Thymus (tissue), 11 donors: Measurements from ENCODE around the gene HSPBAP1. TPM values are rescaled to one million over a fixed set of nuclear protein-coding genes. Genes with fewer than 3 reads are reported as not detected.

ENCODE experiments used
- DNase-seq, 9 donors: peaks; one replicate each; pipeline ENCODE4 v3.0.0-alpha.2; 2013; ENCODE audit warnings: low spot score in 9 of 9, low read depth in 6 of 9, missing footprints in 1 of 9
- H3K27ac ChIP-seq, 2 donors: one replicate each; pipeline ENCODE4 v1.5.1; 2013; ENCODE audit warnings: control low read depth in 1 of 2, low read depth in 1 of 2, low read length in 1 of 2, mild to moderate bottlenecking in 1 of 2, moderate library complexity in 1 of 2
- H3K27me3 ChIP-seq, 2 donors: one replicate each; pipeline ENCODE4 v1.5.1; 2013; ENCODE audit warnings: low read length in 1 of 2; ENCODE audit not compliant: control insufficient read depth in 2 of 2, insufficient read depth in 1 of 2
- H3K36me3 ChIP-seq, 2 donors: one replicate each; pipeline ENCODE4 v1.5.1; 2013; ENCODE audit warnings: low read length in 1 of 2, mild to moderate bottlenecking in 1 of 2, moderate library complexity in 1 of 2; ENCODE audit not compliant: control insufficient read depth in 2 of 2, insufficient read depth in 2 of 2
- H3K4me1 ChIP-seq, 2 donors: one replicate each; pipeline ENCODE4 v1.5.1; 2013; ENCODE audit warnings: low read length in 2 of 2; ENCODE audit not compliant: control insufficient read depth in 2 of 2, insufficient read depth in 2 of 2
- H3K4me3 ChIP-seq, 2 donors: one replicate each; pipeline ENCODE4 v1.5.1; 2013; ENCODE audit warnings: low read length in 2 of 2, control low read depth in 1 of 2, mild to moderate bottlenecking in 1 of 2
- H3K9me3 ChIP-seq, 2 donors: one replicate each; pipeline ENCODE4 v1.5.1; 2013; ENCODE audit warnings: low read length in 1 of 2, mild to moderate bottlenecking in 1 of 2; ENCODE audit not compliant: control insufficient read depth in 2 of 2, insufficient read depth in 1 of 2
- WGBS: extraction: QIAGEN DNeasy Blood & Tissue Kit; methylation state at CpG from one replicate; pipeline ENCODE4 v1.1.7; 2013; 5-methylcytosine and 5-hydroxymethylcytosine counted together
- polyA plus RNA-seq: library from polyadenylated mRNA; stranded (reverse); fragments of 200-250 nt; gene quantifications from one replicate; pipeline ENCODE4 v1.2.3, GENCODE V29; 2013
- total RNA-seq: library from RNA; stranded (reverse); fragments of 120-200 nt; gene quantifications from one replicate; pipeline ENCODE4 v1.2.4, GENCODE V29; 2013
- donor health status: healthy.

Gene HSPBAP1
- total and polyA plus RNA-seq, 2 donors, result 13.0 to 37.7 TPM

GRCh38 chr3:122730240-122730639, 63.4 kb downstream of the HSPBAP1 start:
- Histone ChIP-seq H3K27me3 (no peaks in the 10 kb centered on the region), H3K27ac (no peak overlapping the region), H3K4me1 (no peaks in the 10 kb centered on the region), H3K4me3 (no peak overlapping the region), H3K9me3 (peaks cover 0 to 9% of the 10 kb centered on the region in 2 donors), H3K36me3 (peaks cover 10 to 14% of the 10 kb centered on the region in 2 donors)
- no peak for DNase-seq
- WGBS, result 90% methylated on average over 4 of the region's 4 CpGs

- H3K9me3 ChIP-seq, result peaks cover 0 to 12% of the 10 kb centered on the region in 2 donors
- H3K36me3 ChIP-seq, result peaks cover 10 to 14% of the 10 kb centered on the region in 2 donors
- H3K27ac ChIP-seq, result no peak overlapping the region
- no peaks in the 10 kb centered on the region for H3K4me1 ChIP-seq
- 97% methylated on average over 8 of the region's 8 CpGs for WGBS
- no peak for DNase-seq
- no peaks in the 10 kb centered on the region for H3K27me3 ChIP-seq
- no peak overlapping the region for H3K4me3 ChIP-seq
These were observed 64.7 kb downstream of the HSPBAP1 start for GRCh38 chr3:122728756-122729514.

GRCh38 chr3:122728186-122728585, 65.4 kb downstream of the HSPBAP1 start:
- H3K4me1 ChIP-seq, result no peaks in the 10 kb centered on the region
- H3K9me3 ChIP-seq, result peaks cover 0 to 7% of the 10 kb centered on the region in 2 donors
- H3K27me3 ChIP-seq, result no peaks in the 10 kb centered on the region
- H3K4me3 ChIP-seq, result no peak overlapping the region
- DNase-seq, result no peak
- H3K27ac ChIP-seq, result no peak overlapping the region
- 97% methylated on average over 3 of the region's 3 CpGs for WGBS
- peaks cover 10 to 14% of the 10 kb centered on the region in 2 donors for H3K36me3 ChIP-seq

- WGBS, result 94% methylated on average over 9 of the region's 9 CpGs
These were observed 65.9 kb downstream of the HSPBAP1 start for GRCh38 chr3:122727766-122728165.

GRCh38 chr3:122727294-122727693, 66.3 kb downstream of the HSPBAP1 start:
- no peak for DNase-seq
- Histone ChIP-seq H3K4me3 (no peak overlapping the region), H3K9me3 (peaks cover 0 to 4% of the 10 kb centered on the region in 2 donors), H3K27ac (no peak overlapping the region), H3K4me1 (no peaks in the 10 kb centered on the region), H3K27me3 (no peaks in the 10 kb centered on the region), H3K36me3 (peaks cover 14% of the 10 kb centered on the region in 2 donors)
- 94% methylated on average over 3 of the region's 3 CpGs for WGBS

More at GRCh38 chr3:122727766-122728165, 65.9 kb downstream of the HSPBAP1 start:
- H3K4me3 ChIP-seq, result no peak overlapping the region
- no peaks in the 10 kb centered on the region for H3K27me3 ChIP-seq
- H3K36me3 ChIP-seq, result peaks cover 10 to 14% of the 10 kb centered on the region in 2 donors
- H3K9me3 ChIP-seq, result peaks cover 0 to 7% of the 10 kb centered on the region in 2 donors
- H3K4me1 ChIP-seq, result no peaks in the 10 kb centered on the region
- DNase-seq, result no peak
- H3K27ac ChIP-seq, result no peak overlapping the region

GRCh38 chr3:122725106-122725505, 68.5 kb downstream of the HSPBAP1 start:
- WGBS, result 98% methylated on average over 20 of the region's 20 CpGs
- Histone ChIP-seq H3K36me3 (peaks cover 8 to 14% of the 10 kb centered on the region in 2 donors), H3K9me3 (peaks cover 0 to 4% of the 10 kb centered on the region in 2 donors), H3K27ac (no peak overlapping the region), H3K4me1 (no peaks in the 10 kb centered on the region), H3K27me3 (no peaks in the 10 kb centered on the region), H3K4me3 (no peak overlapping the region)
- DNase-seq, result no peak

GRCh38 chr3:122719273-122719921, 74.2 kb downstream of the HSPBAP1 start:
- Histone ChIP-seq H3K27ac (no peak overlapping the region), H3K36me3 (peaks cover 31 to 59% of the 10 kb centered on the region in 2 donors), H3K9me3 (no peaks in the 10 kb centered on the region), H3K4me3 (no peak overlapping the region), H3K4me1 (no peaks in the 10 kb centered on the region), H3K27me3 (no peaks in the 10 kb centered on the region)
- DNase-seq, result no peak
- WGBS, result 96% methylated on average over 3 of the region's 3 CpGs

DNA sequence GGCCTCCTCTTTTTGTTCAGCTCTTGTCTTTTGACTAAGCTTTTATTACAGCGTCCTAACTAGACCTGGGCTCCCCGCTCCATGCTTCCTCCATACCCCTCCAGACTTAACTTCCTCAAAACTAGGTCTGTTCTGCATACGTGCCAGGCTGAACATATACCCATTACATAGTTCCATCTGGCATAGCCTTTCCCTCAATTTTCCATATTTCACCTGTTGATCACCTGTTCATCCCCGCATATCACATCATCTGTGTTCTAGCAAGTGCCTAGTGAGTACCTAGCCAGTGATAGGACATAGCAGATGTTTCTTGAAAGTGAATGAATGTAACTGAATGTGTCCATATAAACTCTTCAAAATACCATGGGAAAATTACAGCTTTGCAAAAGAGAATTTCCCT, 77.0 kb downstream of the HSPBAP1 start:
- no peak for DNase-seq
- no peak overlapping the region for H3K27ac ChIP-seq
- H3K4me1 ChIP-seq, result no peaks in the 10 kb centered on the region
- no peak overlapping the region for H3K4me3 ChIP-seq
- H3K9me3 ChIP-seq, result no peaks in the 10 kb centered on the region
- no peaks in the 10 kb centered on the region for H3K27me3 ChIP-seq
- WGBS, result over 99% methylated on average over 4 of the region's 4 CpGs
- H3K36me3 ChIP-seq, result peaks cover 40 to 72% of the 10 kb centered on the region in 2 donors

DNA sequence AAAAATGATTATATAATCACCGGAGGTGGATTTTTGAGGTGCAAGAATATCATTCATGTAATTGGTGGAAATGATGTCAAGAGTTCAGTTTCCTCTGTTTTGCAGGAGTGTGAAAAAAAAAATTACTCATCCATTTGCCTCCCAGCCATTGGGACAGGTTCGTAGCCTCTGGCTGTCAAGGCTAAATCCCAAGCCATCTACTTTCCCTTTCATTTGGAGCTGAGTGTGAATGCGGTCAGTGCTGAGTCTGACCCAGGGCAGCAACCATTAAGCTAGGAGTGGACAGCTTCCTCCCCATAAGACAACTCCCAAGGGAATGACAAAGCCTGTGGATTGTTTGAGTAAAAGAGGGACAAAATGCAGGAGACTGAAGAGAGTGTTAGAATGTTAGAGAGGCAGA, 79.4 kb downstream of the HSPBAP1 start:
- no peaks in the 10 kb centered on the region for H3K27me3 ChIP-seq
- H3K9me3 ChIP-seq, result no peaks in the 10 kb centered on the region
- H3K4me3 ChIP-seq, result no peak overlapping the region
- 96% methylated on average over 3 of the region's 3 CpGs for WGBS
- no peak overlapping the region for H3K27ac ChIP-seq
- no peak for DNase-seq
- H3K4me1 ChIP-seq, result no peaks in the 10 kb centered on the region
- H3K36me3 ChIP-seq, result peaks cover 33 to 63% of the 10 kb centered on the region in 2 donors
